ENCODE data around the gene HTRA3.

DNA sequence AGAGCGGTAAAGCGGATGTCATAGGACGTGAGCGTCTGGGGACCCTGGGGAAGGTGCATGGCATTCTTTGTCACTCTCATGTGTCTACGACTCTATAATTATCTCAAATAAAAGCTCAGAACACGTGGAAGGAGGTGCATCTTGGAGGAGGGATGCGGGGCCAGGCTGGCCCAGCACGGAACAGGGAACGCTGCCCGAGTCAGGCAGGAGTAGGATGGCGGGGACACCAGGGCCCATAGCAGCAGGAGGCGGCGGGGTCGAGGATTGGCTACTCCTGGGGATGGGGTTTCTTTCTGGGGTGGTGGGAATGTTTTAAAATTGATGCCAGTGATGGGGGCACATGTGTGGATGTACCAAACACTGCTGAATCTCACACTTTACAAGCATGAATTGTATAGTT, 5.4 kb upstream of the HTRA3 start:
- TF ChIP-seq, protein P1, sequence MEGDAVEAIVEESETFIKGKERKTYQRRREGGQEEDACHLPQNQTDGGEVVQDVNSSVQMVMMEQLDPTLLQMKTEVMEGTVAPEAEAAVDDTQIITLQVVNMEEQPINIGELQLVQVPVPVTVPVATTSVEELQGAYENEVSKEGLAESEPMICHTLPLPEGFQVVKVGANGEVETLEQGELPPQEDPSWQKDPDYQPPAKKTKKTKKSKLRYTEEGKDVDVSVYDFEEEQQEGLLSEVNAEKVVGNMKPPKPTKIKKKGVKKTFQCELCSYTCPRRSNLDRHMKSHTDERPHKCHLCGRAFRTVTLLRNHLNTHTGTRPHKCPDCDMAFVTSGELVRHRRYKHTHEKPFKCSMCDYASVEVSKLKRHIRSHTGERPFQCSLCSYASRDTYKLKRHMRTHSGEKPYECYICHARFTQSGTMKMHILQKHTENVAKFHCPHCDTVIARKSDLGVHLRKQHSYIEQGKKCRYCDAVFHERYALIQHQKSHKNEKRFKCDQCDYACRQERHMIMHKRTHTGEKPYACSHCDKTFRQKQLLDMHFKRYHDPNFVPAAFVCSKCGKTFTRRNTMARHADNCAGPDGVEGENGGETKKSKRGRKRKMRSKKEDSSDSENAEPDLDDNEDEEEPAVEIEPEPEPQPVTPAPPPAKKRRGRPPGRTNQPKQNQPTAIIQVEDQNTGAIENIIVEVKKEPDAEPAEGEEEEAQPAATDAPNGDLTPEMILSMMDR (conservative IDR thresholded peaks at IDR 0.05; ENCODE audit: low read length) = no peak
- TF ChIP-seq EZH2phosphoT487 (IDR thresholded peaks at IDR 0.05; ENCODE audit: borderline replicate concordance, low read depth, low read length) = no peak
